Measurements from ENCODE around the gene NPFF.

The NPFF gene

GRCh38 chr12:53513712-53514410 is 6.6 kb upstream of the NPFF start:
- DNase-seq: no peak

GRCh38 chr12:53510181-53510812 is 3.0 kb upstream of the NPFF start:
- no peak for DNase-seq

GRCh38 chr12:53508534-53509170 is 1.4 kb upstream of the NPFF start:
- DNase-seq: peak; percentile 79

GRCh38 chr12:53507603-53507885 is 260 bp upstream of the NPFF start:
- no peak for DNase-seq

GRCh38 chr12:53506450-53506785 is 866 bp downstream of the NPFF start:
- no peak for DNase-seq

- peak; percentile 68 for DNase-seq
Observed at GRCh38 chr12:53505555-53506449, 1.5 kb downstream of the NPFF start.

GRCh38 chr12:53505086-53505485 is 2.2 kb downstream of the NPFF start:
- peak; percentile 62 for DNase-seq

- DNase-seq: no peak
Observed at GRCh38 chr12:53504004-53504920, 3.0 kb downstream of the NPFF start.

GRCh38 chr12:53502983-53503728 is 4.1 kb downstream of the NPFF start:
- DNase-seq: no peak

- DNase-seq: no peak
Observed at GRCh38 chr12:53502331-53502730, 5.0 kb downstream of the NPFF start.

GRCh38 chr12:53501615-53502181 is 5.6 kb downstream of the NPFF start:
- DNase-seq: no peak

GRCh38 chr12:53500776-53501614 is 6.3 kb downstream of the NPFF start, which contains the start of gene TARBP2:
TARBP2 (plus strand) TSS chr12:53501283; CDS start chr12:53501409, 126 bp downstream.
- peak; percentile 100 for DNase-seq

GRCh38 chr12:53500142-53500775 is 7.0 kb downstream of the NPFF start:
- DNase-seq: peak; percentile 63

GRCh38 chr12:53499266-53500141 is 7.8 kb downstream of the NPFF start, which contains the start of gene MAP3K12:
MAP3K12 (minus strand) TSS chr12:53499458; CDS start chr12:53487391, 12,067 bp downstream.
- peak; percentile 75 for DNase-seq

- no peak for DNase-seq
Observed at GRCh38 chr12:53498235-53498630, 9.1 kb downstream of the NPFF start.

GRCh38 chr12:53497461-53497860 is 9.8 kb downstream of the NPFF start:
- DNase-seq: no peak

GRCh38 chr12:53496752-53497032 is 10.6 kb downstream of the NPFF start:
- DNase-seq: no peak

GRCh38 chr12:53495903-53496751 is 11.2 kb downstream of the NPFF start:
- peak; percentile 87 for DNase-seq
